HG03108 (cell line): ENCODE measurements around the gene TRMT61A.

ENCODE experiments used
- ATAC-seq: cut with Tn5 transposase; IDR thresholded peaks from one replicate; pipeline ENCODE4 v1.9.1; 2021; ENCODE audit warnings: moderate library complexity; ENCODE audit not compliant: unreplicated experiment

The TRMT61A gene

DNA sequence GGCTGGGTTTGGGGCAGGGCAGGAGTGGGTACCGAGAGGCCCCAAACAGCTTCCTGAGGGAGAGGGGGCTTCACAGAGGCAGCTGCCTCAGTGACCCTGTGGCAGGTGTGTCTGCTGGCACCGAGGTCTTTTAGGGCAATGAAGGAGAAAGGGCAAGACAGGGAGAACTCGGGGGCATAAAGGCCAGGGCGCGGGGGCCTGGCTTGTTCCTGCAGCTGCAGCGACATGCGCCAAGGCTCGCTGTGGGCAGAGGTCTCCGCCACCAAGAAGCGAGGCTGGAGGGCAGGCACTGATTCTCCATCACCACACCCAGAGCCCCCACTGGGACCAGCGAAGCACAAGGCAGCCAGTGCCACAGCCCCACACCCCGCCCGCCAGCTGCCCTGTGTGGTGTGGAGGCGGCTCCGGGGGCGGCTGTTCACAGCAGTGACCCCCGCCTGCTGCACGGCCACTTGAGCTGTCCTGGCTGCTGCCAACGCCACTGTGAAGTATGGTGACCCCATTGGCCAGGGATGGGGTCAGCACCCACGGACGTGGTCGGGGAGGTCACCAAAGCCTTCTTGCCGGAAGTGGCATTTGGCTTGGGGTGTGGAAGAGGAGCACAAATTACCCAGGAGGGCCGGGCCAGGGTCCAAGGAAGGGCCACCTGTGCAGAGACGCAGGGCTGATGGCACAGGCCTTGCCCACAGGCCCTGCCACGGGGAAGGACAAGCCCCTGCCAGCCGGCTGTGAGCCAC, 17.1 kb downstream of the TRMT61A start:
- no peak for ATAC-seq

GRCh38 chr14:103546652-103547454, 17.9 kb downstream of the TRMT61A start:
- ATAC-seq, result no peak

DNA sequence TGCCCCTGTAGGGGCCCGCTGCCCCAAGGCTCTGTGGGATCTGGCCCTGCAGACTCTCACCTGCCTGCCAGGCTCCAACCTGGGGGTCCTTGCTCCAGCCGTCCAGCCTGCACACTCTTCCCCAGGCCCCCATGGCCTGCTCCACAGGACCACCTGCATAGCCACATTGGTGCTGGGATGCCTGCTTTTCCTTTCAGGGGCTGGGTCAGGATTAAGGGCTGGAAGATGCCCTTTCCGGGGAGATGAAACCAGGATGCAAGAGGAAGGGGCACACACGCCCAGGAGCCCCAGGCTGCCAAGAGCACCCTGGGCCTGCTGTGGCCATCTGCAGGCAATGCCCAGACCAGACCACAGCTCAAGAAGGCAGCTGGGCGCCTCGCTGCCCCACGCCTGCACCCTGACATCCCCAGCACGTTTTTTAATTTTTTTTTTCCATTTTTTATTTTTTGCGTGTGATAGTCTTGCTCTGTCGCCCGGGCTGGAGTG, 18.5 kb downstream of the TRMT61A start:
- ATAC-seq, result no peak

GRCh38 chr14:103547941-103548462, 19.0 kb downstream of the TRMT61A start:
- no peak for ATAC-seq

DNA sequence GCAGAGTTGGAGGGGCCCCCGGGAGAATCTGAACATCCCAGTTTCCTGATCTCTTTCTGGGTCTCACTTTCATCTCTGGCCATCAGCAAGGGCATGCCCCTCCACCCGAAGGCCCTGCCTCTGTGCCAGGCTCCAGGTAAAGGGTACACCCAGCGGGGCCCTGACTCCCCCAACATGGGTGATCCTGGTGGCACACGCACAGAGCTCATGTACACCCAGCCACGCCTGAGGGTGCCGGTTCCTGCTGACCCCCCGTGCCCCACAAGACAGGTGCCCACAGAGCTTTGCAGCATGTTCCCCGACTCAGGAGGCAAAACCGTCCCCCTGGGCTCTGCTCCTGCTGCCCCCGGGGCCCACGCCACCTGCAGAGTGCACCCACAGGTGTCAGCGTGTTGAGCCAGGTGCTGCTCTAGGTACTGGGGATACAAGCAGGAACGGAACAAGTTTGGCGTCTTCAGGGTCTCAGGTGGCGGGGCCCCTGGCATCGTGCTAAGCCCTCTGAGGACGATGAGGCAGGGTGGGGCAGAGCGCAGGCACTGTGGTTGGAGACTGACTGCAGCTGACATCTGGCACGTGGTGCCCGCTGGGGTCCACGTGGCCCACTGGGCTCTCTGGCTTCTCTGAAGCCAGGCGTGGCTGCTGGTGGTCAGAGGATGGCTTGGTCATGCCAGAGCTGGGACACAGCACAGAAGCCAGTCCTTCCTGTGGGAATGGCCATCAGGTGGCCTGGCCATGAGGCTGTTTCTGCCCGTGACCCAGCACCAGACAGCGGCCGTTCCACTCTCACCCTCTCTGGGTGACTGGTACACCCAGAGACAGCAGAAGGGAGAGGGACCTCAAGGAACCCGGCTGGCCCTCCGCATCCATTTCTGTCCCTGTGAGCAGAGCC, 19.7 kb downstream of the TRMT61A start:
- no peak for ATAC-seq

GRCh38 chr14:103549361-103550311, 20.6 kb downstream of the TRMT61A start:
- ATAC-seq, result no peak

GRCh38 chr14:103550451-103551337, 21.7 kb downstream of the TRMT61A start:
- no peak for ATAC-seq

DNA sequence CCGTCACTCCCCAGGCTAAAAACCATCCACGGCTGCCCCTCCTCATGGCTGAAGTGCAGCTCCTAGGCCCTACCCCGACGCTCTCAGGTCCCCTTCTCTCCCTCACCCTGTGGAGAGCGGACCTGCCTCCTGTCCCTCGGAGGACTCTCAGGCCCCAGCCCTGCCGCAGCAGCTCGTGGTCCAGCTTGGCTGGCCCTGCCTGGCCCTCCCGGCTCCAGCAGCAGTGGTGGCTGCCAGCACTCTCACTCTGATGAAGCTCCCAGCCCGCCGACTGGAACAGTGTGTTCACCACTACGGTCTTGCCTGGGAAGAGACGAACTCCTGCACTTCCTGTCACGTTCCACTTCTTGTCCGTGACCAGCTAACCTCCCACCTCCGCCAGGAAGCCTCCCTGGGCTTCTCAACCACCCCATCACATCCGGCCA, 22.4 kb downstream of the TRMT61A start:
- ATAC-seq, result no peak

DNA sequence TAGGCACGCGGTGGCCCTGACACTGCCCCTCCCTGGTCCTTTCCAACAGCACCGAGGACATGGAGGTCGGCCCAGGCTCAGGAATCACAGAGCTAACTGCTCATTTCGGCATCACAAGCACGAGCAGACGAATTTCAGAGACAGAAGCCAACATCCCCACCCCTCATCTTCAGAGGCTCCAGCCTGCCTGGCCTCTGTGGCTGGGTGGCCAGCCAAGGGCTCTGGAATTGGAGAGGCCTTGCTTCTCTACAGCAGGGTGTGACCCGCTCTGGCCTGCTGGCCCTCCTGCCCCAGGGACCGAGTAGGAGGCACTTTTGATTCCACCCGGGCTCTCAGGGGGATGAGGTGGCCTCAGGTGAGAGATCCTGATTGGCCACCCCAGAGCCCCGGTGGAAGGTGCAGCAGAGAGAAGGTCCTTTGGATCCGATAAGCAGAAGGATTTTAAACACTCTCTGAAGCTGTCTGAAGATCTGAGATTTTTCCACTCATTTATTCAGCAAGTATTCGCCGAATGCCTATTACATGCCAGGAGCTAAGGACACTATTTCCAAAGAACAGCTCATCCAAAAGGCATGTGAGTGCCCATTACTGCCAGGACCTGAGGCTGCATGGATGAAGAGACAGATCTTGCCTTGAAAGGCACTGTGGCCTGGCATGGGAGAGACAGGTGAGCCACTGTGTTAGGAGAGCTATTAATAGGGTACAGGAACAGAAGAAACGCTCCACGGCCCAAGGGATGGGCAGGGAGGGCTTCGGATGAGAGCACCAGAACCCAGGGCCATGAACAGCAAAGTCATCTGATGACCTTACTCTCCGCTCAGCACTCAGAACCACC, 23.2 kb downstream of the TRMT61A start:
- no peak for ATAC-seq

DNA sequence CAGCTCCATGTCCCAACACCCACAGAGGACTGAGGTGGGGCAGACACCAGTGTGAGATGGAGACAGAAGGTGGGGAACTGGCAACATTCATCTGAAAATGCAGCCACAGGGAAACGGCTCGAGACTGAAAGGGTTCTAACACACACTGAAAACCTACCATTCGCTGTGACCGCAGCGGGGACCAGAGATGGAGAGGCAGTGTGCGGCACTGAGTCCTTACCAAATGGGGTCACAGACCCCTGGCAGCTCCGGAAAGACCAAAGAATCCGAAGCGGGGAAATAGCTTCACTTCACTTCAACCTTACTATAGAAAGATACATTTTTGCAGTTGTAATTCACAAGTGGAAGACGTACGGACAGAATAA, 23.8 kb downstream of the TRMT61A start:
- ATAC-seq, result no peak

DNA sequence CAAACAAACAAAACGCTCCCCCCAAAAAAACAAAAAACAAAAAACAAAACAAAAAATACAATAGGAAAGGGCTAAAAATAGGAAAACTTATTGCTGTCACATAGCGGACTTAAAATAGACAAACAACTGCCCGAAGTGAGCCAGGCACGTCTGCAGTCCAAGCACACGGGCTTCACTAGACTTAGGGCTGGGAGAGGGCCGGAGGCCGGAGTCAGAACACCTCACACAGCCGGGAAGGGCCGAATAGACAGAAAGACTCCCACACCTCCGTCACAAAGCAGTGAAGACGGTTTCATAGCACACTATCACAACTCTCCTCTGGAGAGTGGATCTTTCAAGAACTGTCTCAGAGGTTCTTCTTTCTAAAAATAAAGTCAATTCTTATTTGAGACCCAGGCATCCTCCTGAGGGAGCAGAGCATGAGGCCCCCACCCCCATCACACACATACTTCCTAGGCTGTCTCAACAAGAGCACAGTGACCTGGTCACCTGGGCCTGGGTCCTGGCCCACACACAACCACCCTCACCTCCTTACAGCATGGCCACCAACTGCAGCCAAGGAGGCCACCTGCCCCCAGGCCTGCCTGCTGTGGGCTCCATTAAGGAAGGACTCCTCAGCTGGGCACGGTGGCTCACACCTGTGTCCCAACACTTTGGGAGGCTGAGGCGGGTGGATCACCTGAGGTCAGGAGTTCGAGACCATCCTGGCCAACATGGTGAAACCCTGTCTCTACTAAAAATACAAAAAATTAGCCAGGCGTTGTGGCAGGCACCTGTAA, 26.8 kb downstream of the TRMT61A start:
- no peak for ATAC-seq

DNA sequence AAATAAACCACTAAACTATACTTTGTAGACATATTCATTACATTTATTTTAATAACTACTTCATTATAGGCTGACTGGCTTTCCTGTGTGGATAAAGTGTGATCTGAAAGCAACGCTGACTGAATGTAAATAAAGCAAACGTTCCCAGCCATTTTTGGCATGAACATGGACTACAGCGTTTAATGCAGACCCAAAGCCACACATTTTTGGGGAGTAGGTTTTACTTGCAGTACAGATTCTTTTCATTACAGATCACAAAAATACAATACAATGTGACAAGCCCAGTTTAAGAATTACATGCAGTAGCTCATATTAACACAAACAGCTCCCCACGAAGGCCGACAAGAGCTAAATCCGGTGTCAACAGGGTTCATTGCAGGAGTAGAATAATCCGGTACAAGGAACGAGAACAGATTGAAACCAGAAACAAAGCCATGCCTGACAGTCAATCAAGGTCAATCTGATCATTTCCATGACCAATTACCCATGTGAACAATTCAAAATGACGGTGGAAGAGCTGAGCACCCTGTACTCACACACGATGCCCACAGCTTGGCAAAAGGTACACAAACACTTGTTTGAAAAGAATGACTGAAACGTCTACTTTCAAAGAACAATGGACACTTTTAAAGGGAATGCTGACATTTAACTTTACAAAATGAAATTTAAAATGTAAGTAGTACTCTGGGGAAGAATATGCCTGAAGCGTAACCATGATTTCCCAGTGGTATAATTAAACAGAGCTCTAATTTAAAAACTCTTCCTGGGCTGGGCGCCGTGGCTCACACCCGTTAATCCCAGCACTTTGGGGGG, 28.2 kb downstream of the TRMT61A start:
- no peak for ATAC-seq

DNA sequence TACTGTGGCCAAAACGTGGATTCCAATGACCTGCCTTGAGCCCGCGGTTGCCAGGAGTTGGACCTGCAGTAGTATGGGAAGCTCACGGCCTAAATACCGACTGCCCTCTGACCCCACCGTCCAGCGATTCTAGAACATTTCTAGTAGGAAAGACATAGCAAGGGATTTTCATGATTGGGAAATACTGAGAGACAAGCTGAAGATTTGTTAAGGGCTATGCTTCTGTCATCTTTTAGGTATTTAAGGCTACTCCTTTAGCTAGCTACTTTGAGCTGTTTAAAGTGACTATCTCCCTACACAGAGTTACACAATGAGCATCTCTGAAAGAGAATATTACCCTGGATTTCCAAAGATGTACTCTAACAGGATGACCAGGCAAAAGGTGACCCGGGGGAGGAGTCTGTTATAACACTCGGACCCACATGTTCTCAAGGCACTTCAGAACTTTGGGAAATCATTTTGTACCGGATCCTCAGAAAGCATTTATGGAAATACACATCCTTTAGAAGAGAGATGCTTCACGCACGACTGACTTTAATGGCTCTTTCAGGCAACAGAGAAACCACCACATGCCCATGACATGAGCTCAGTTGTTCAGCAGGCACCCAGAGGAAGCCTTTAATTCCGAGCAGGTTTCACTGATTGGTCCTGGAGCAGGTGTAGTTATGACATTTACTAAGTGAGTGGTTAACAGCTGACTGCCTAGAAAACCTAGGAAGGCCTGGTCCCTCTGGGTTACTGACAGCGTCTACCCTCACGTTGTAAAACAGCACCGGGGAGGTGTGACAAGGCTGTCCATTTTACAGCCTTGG, 29.3 kb downstream of the TRMT61A start:
- no peak for ATAC-seq

DNA sequence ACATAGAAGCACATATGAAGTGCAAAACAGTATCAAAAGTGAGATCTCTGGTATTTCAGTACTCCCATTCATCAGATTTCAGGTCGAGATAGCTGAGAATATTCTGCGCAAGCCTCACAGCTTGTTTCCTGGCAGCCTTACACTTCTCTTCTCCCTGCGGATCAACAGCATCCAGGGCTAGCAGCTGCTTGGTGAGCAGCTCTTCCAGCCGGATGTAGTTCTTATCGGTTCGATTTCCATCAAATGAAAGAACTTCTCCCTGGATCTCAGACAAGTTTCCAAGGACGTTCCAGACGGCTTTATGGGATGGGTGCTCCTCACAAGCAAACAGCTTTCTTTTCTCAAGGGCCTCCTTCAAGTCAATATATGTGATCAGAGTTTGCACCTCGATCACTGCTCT, 30.8 kb downstream of the TRMT61A start:
- no peak for ATAC-seq

DNA sequence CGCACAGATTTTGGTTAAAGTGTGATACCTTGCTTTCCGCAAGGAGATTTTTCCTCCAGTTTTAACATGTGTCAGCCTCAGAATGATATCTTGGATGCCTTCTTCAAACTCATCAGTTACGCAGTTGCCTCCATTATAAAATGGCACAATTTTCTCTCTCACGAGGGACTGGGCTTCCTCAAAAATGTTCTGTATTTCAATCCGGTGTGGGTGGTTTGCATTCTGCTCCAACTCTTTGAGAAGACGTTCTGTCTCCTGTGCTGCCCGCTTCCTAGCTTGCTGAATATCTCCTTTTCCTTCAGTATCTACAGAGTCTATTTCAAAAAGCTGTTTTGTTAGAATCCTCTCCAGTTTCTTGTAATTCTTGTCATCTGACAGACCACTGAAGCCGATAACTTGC, 31.7 kb downstream of the TRMT61A start:
- ATAC-seq, result no peak
